Measurements from ENCODE around the gene SH3PXD2A. TPM values are rescaled to one million over a fixed set of nuclear protein-coding genes. Genes with fewer than 3 reads are reported as not detected.
"Not testable (repeated sequence)": the region's sequence is repeated elsewhere in the genome, so short reads cannot be mapped to it uniquely, and the experiment has no call there.

SH3PXD2A gene
- total RNA-seq, 2 experiments from 2014 or later: 10.2 to 10.9 TPM

GRCh38 chr10:103671126-103671895, 184.1 kb downstream of the SH3PXD2A start:
- Mint-ChIP-seq H3K27ac (no peak overlapping the region), H3K9me3 (no peaks in the 10 kb centered on the region), H3K4me1 (peaks cover 12% of the 10 kb centered on the region), H3K36me3 (no peaks in the 10 kb centered on the region), H3K27me3 (peaks cover 4% of the 10 kb centered on the region), H3K4me3 (no peak overlapping the region)
- no peak for DNase-seq

- no peaks in the 10 kb centered on the region for H3K9me3 Mint-ChIP-seq
- no peak overlapping the region for H3K4me3 Mint-ChIP-seq
- no peak for DNase-seq
- peaks cover 12% of the 10 kb centered on the region for H3K4me1 Mint-ChIP-seq
- no peak overlapping the region for H3K27ac Mint-ChIP-seq
- H3K36me3 Mint-ChIP-seq: peaks cover 2% of the 10 kb centered on the region
- H3K27me3 Mint-ChIP-seq: peaks cover 4% of the 10 kb centered on the region
Measured at GRCh38 chr10:103669944-103670343, 185.4 kb downstream of the SH3PXD2A start.

- H3K27me3 Mint-ChIP-seq: peaks cover 4% of the 10 kb centered on the region
- DNase-seq: no peak
- H3K9me3 Mint-ChIP-seq: no peaks in the 10 kb centered on the region
- H3K4me3 Mint-ChIP-seq: peak overlapping the region; percentile 7
- peaks cover 12% of the 10 kb centered on the region for H3K4me1 Mint-ChIP-seq
- no peak overlapping the region for H3K27ac Mint-ChIP-seq
- H3K36me3 Mint-ChIP-seq: peaks cover 2% of the 10 kb centered on the region
Measured at GRCh38 chr10:103669243-103669929, 186.0 kb downstream of the SH3PXD2A start.

GRCh38 chr10:103668351-103669242, 186.8 kb downstream of the SH3PXD2A start:
- Mint-ChIP-seq H3K4me1 (peaks cover 12% of the 10 kb centered on the region), H3K4me3 (peak overlapping the region; percentile 73), H3K27me3 (peaks cover 4% of the 10 kb centered on the region), H3K27ac (no peak overlapping the region), H3K9me3 (no peaks in the 10 kb centered on the region), H3K36me3 (peaks cover 2% of the 10 kb centered on the region)
- DNase-seq: no peak

GRCh38 chr10:103667356-103667755, 188.0 kb downstream of the SH3PXD2A start:
- H3K4me1 Mint-ChIP-seq: peaks cover 14% of the 10 kb centered on the region
- H3K9me3 Mint-ChIP-seq: no peaks in the 10 kb centered on the region
- DNase-seq: no peak
- peaks cover 2% of the 10 kb centered on the region for H3K36me3 Mint-ChIP-seq
- H3K27ac Mint-ChIP-seq: no peak overlapping the region
- peaks cover 4% of the 10 kb centered on the region for H3K27me3 Mint-ChIP-seq
- no peak overlapping the region for H3K4me3 Mint-ChIP-seq

GRCh38 chr10:103666762-103667150, 188.6 kb downstream of the SH3PXD2A start:
- no peak overlapping the region for H3K27ac Mint-ChIP-seq
- H3K4me1 Mint-ChIP-seq: peaks cover 14% of the 10 kb centered on the region
- peaks cover 2% of the 10 kb centered on the region for H3K36me3 Mint-ChIP-seq
- H3K27me3 Mint-ChIP-seq: peaks cover 4% of the 10 kb centered on the region
- DNase-seq: no peak
- no peak overlapping the region for H3K4me3 Mint-ChIP-seq
- H3K9me3 Mint-ChIP-seq: no peaks in the 10 kb centered on the region

- Mint-ChIP-seq H3K27me3 (peaks cover 4% of the 10 kb centered on the region), H3K4me3 (no peak overlapping the region), H3K9me3 (no peaks in the 10 kb centered on the region), H3K27ac (no peak overlapping the region), H3K4me1 (peaks cover 14% of the 10 kb centered on the region), H3K36me3 (peaks cover 2% of the 10 kb centered on the region)
- no peak for DNase-seq
Measured at GRCh38 chr10:103666087-103666761, 189.2 kb downstream of the SH3PXD2A start.

- no peak overlapping the region for H3K27ac Mint-ChIP-seq
Measured at GRCh38 chr10:103665162-103665889, 190.1 kb downstream of the SH3PXD2A start.

GRCh38 chr10:103663802-103664201, 191.6 kb downstream of the SH3PXD2A start:
- no peaks in the 10 kb centered on the region for H3K9me3 Mint-ChIP-seq
- H3K36me3 Mint-ChIP-seq: peaks cover 4% of the 10 kb centered on the region
- H3K27ac Mint-ChIP-seq: no peak overlapping the region

More at GRCh38 chr10:103665162-103665889, 190.1 kb downstream of the SH3PXD2A start:
- peaks cover 4% of the 10 kb centered on the region for H3K36me3 Mint-ChIP-seq
- H3K9me3 Mint-ChIP-seq: no peaks in the 10 kb centered on the region
- H3K4me1 Mint-ChIP-seq: peaks cover 14% of the 10 kb centered on the region
- H3K4me3 Mint-ChIP-seq: no peak overlapping the region
- no peak for DNase-seq
- H3K27me3 Mint-ChIP-seq: peaks cover 4% of the 10 kb centered on the region

GRCh38 chr10:103663236-103663635, 192.1 kb downstream of the SH3PXD2A start:
- Mint-ChIP-seq H3K4me1 (peaks cover 4% of the 10 kb centered on the region), H3K4me3 (no peak overlapping the region), H3K36me3 (peaks cover 8% of the 10 kb centered on the region), H3K27ac (no peak overlapping the region), H3K9me3 (no peaks in the 10 kb centered on the region), H3K27me3 (no peaks in the 10 kb centered on the region)
- DNase-seq: no peak

More at GRCh38 chr10:103663802-103664201, 191.6 kb downstream of the SH3PXD2A start:
- DNase-seq: no peak
- H3K27me3 Mint-ChIP-seq: peaks cover 4% of the 10 kb centered on the region
- H3K4me1 Mint-ChIP-seq: peaks cover 7% of the 10 kb centered on the region
- no peak overlapping the region for H3K4me3 Mint-ChIP-seq

GRCh38 chr10:103662704-103663103, 192.7 kb downstream of the SH3PXD2A start:
- not testable (repeated sequence) for H3K9me3 Mint-ChIP-seq, H3K27ac Mint-ChIP-seq, H3K4me1 Mint-ChIP-seq, DNase-seq, H3K27me3 Mint-ChIP-seq, H3K4me3 Mint-ChIP-seq
- H3K36me3 Mint-ChIP-seq: peaks cover 12% of the 10 kb centered on the region

- Mint-ChIP-seq H3K9me3 (peaks cover 6% of the 10 kb centered on the region), H3K4me1 (peaks cover 4% of the 10 kb centered on the region), H3K36me3 (peaks cover 23% of the 10 kb centered on the region), H3K4me3 (peak overlapping the region; percentile 88), H3K27ac (peak overlapping the region; percentile 82), H3K27me3 (no peaks in the 10 kb centered on the region)
- DNase-seq: peak; percentile 58
Measured at GRCh38 chr10:103661198-103661950, 194.0 kb downstream of the SH3PXD2A start.

GRCh38 chr10:103660364-103661197, 194.8 kb downstream of the SH3PXD2A start:
- Mint-ChIP-seq H3K9me3 (peaks cover 6% of the 10 kb centered on the region), H3K4me3 (peak overlapping the region; percentile 88), H3K27me3 (no peaks in the 10 kb centered on the region), H3K36me3 (peaks cover 21% of the 10 kb centered on the region), H3K4me1 (peaks cover 4% of the 10 kb centered on the region), H3K27ac (peak overlapping the region; percentile 82)
- peak; percentile 30 for DNase-seq
